Measurements from ENCODE around the gene NCK1.
"Not testable (repeated sequence)": the region's sequence is repeated elsewhere in the genome, so short reads cannot be mapped to it uniquely, and the experiment has no call there.

The NCK1 gene

DNA sequence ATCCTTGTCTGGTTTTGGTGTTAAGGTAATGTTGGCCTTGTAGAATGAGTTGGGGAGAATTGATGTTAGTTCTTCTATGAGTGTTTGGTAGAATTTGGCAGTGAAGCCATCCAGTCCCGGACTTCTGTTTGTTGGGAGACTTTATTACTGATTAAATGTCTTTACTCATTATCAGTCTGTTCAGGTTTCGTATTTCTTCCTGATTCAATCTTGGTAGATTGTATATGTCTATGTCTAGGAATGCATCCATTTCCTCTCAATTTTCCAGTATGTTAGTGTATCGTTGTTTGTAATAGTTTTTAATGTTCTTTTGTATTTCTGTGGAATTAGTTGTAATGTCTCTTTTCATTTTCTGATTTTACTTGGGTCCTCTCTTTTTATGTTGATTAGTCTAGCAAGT is 39.4 kb downstream of the NCK1 start:
- ATAC-seq (replicated peaks; ENCODE audit: extremely low read depth, poor library complexity, severe bottlenecking) (no peak), DNase-seq (ENCODE audit: low spot score in 2 of 2) (no peak)
- Mint-ChIP-seq H3K4me3 (peak overlapping the region; percentile 58), H3K9me3 (peaks cover 5% of the 10 kb centered on the region), H3K27ac (ENCODE audit: low read depth) (peak overlapping the region; percentile 86), H3K36me3 (ENCODE audit: insufficient read depth) (peaks cover 5% of the 10 kb centered on the region), H3K27me3 (no peaks in the 10 kb centered on the region), H3K4me1 (peaks cover 65% of the 10 kb centered on the region)

DNA sequence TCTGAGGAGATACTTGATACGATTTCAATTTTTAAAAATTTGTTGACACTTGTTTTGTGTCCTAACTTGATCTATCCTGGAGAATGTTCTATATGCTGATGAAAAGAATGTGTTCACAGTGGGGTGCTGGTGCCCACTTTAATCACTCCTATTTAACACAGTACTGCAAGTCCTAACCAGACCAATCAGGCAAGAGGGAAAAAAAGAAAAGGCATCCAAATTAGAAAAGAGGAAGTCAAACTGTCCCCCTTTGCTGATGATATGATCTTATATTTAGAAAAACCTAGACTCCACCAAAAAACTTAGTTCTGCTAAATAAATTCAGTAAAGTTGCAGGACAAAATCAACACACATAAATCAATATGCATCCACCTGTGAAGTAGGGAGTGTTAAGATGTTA is 40.5 kb downstream of the NCK1 start:
- not testable (repeated sequence) for H3K36me3 Mint-ChIP-seq (ENCODE audit: insufficient read depth); H3K27me3 Mint-ChIP-seq; DNase-seq (ENCODE audit: low spot score in 2 of 2); H3K9me3 Mint-ChIP-seq; H3K4me3 Mint-ChIP-seq; ATAC-seq (replicated peaks; ENCODE audit: extremely low read depth, poor library complexity, severe bottlenecking)
- Mint-ChIP-seq H3K4me1 (peaks cover 75% of the 10 kb centered on the region), H3K27ac (ENCODE audit: low read depth) (peak overlapping the region; percentile 56)

- peaks cover 81% of the 10 kb centered on the region for H3K4me1 Mint-ChIP-seq
- no peak for ATAC-seq (replicated peaks; ENCODE audit: extremely low read depth, poor library complexity, severe bottlenecking)
- H3K9me3 Mint-ChIP-seq, result peaks cover 5% of the 10 kb centered on the region
- no peaks in the 10 kb centered on the region for H3K27me3 Mint-ChIP-seq
- H3K36me3 Mint-ChIP-seq (ENCODE audit: insufficient read depth), result peaks cover 9% of the 10 kb centered on the region
- no peak overlapping the region for H3K4me3 Mint-ChIP-seq
- H3K27ac Mint-ChIP-seq (ENCODE audit: low read depth), result no peak overlapping the region
- DNase-seq (ENCODE audit: low spot score in 2 of 2), result no peak
These were observed 41.9 kb downstream of the NCK1 start for GRCh38 chr3:136903899-136904298.

DNA sequence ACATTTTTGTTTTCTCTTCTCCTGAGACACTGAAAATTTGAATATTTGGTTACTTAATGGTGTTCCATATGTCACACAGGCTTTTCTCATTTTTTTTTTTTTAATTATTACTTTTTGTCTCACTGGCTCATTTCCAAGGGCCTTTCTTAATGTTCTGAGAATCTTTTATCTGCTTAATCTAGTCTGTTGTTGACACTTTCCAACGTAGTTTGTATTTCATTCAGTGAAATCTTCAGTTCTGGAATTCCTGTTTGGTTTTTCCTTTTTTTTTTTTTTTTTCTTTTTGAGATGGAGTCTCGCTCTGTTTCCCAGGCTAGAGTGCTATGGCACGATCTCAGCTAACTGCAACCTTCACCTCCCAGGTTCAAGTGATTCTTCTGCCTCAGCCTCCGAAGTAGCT is 42.7 kb downstream of the NCK1 start:
- Mint-ChIP-seq H3K27ac (ENCODE audit: low read depth) (no peak overlapping the region), H3K9me3 (peaks cover 5% of the 10 kb centered on the region), H3K27me3 (no peaks in the 10 kb centered on the region), H3K36me3 (ENCODE audit: insufficient read depth) (peaks cover 8% of the 10 kb centered on the region), H3K4me1 (peaks cover 81% of the 10 kb centered on the region), H3K4me3 (no peak overlapping the region)
- DNase-seq (ENCODE audit: low spot score in 2 of 2) (no peak), ATAC-seq (replicated peaks; ENCODE audit: extremely low read depth, poor library complexity, severe bottlenecking) (no peak)

DNA sequence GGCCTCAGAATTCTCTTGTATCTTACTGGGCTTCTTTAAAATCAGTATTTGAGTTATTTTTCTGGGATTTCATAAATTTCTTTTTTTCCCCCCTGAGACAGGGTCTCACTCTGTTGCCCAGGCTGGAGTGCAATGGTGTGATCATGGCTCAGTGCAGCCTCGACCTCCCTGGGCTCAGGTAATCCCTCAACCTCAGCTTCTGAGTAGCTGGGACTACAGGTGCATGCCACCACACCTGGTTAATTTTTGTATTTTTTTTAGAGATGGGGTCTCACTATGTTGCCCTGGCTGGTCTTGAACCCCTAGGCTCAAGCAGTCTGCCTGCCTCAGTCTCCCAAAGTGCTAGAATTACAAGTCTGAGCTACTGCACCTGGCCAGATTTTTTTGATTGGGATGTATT is 43.5 kb downstream of the NCK1 start:
- peak overlapping the region; percentile 40 for H3K4me3 Mint-ChIP-seq
- H3K36me3 Mint-ChIP-seq (ENCODE audit: insufficient read depth), result peaks cover 8% of the 10 kb centered on the region
- no peak for DNase-seq (ENCODE audit: low spot score in 2 of 2)
- no peak for ATAC-seq (replicated peaks; ENCODE audit: extremely low read depth, poor library complexity, severe bottlenecking)
- H3K27ac Mint-ChIP-seq (ENCODE audit: low read depth), result peak overlapping the region; percentile 88
- peaks cover 5% of the 10 kb centered on the region for H3K9me3 Mint-ChIP-seq
- peaks cover 80% of the 10 kb centered on the region for H3K4me1 Mint-ChIP-seq
- no peaks in the 10 kb centered on the region for H3K27me3 Mint-ChIP-seq

DNA sequence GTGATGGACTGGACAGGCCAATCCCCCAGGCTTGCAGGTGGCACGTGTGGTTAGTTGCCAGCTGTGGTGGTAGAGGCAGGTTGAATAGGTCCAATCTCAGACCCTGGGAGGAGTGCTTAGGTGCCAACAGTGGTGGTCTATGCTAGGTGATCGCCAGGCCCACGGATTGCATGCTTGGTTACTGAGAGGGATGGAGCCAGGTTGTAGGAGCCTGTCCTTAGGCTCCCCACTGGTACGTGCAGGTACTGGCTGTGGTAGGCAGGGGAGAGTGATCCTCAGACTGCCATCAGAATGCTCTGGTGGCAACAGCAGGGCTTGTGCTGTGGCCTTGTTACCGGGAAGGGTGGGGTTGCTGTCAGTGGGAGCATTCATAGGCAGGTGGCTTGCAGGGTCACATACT is 44.7 kb downstream of the NCK1 start:
- Mint-ChIP-seq H3K27ac (ENCODE audit: low read depth) (peak overlapping the region; percentile 88), H3K4me3 (peak overlapping the region; percentile 40), H3K4me1 (peaks cover 79% of the 10 kb centered on the region), H3K36me3 (ENCODE audit: insufficient read depth) (peaks cover 8% of the 10 kb centered on the region), H3K9me3 (peaks cover 5% of the 10 kb centered on the region), H3K27me3 (no peaks in the 10 kb centered on the region)
- DNase-seq (ENCODE audit: low spot score in 2 of 2) (no peak), ATAC-seq (replicated peaks; ENCODE audit: extremely low read depth, poor library complexity, severe bottlenecking) (no peak)

GRCh38 chr3:136908297-136908696 is 46.3 kb downstream of the NCK1 start:
- H3K27me3 Mint-ChIP-seq, result no peaks in the 10 kb centered on the region
- peaks cover 12% of the 10 kb centered on the region for H3K36me3 Mint-ChIP-seq (ENCODE audit: insufficient read depth)
- H3K4me1 Mint-ChIP-seq, result peaks cover 79% of the 10 kb centered on the region
- DNase-seq (ENCODE audit: low spot score in 2 of 2) (no peak), ATAC-seq (replicated peaks; ENCODE audit: extremely low read depth, poor library complexity, severe bottlenecking) (no peak)
- no peak overlapping the region for H3K4me3 Mint-ChIP-seq
- peak overlapping the region; percentile 88 for H3K27ac Mint-ChIP-seq (ENCODE audit: low read depth)
- H3K9me3 Mint-ChIP-seq, result peaks cover 5% of the 10 kb centered on the region

GRCh38 chr3:136909187-136909586 is 47.2 kb downstream of the NCK1 start:
- Mint-ChIP-seq H3K4me3 (peak overlapping the region; percentile 60), H3K36me3 (ENCODE audit: insufficient read depth) (peaks cover 15% of the 10 kb centered on the region), H3K4me1 (peaks cover 74% of the 10 kb centered on the region), H3K9me3 (no peaks in the 10 kb centered on the region), H3K27me3 (no peaks in the 10 kb centered on the region), H3K27ac (ENCODE audit: low read depth) (peak overlapping the region; percentile 88)
- ATAC-seq (replicated peaks; ENCODE audit: extremely low read depth, poor library complexity, severe bottlenecking) (peak; percentile 59), DNase-seq (ENCODE audit: low spot score in 2 of 2) (no peak)

- H3K9me3 Mint-ChIP-seq, result no peaks in the 10 kb centered on the region
- peak overlapping the region; percentile 88 for H3K27ac Mint-ChIP-seq (ENCODE audit: low read depth)
- H3K4me3 Mint-ChIP-seq, result no peak overlapping the region
- ATAC-seq (replicated peaks; ENCODE audit: extremely low read depth, poor library complexity, severe bottlenecking), result no peak
- H3K36me3 Mint-ChIP-seq (ENCODE audit: insufficient read depth), result peaks cover 20% of the 10 kb centered on the region
- no peaks in the 10 kb centered on the region for H3K27me3 Mint-ChIP-seq
- no peak for DNase-seq (ENCODE audit: low spot score in 2 of 2)
- H3K4me1 Mint-ChIP-seq, result peaks cover 86% of the 10 kb centered on the region
These were observed 48.7 kb downstream of the NCK1 start for GRCh38 chr3:136910697-136911096.

DNA sequence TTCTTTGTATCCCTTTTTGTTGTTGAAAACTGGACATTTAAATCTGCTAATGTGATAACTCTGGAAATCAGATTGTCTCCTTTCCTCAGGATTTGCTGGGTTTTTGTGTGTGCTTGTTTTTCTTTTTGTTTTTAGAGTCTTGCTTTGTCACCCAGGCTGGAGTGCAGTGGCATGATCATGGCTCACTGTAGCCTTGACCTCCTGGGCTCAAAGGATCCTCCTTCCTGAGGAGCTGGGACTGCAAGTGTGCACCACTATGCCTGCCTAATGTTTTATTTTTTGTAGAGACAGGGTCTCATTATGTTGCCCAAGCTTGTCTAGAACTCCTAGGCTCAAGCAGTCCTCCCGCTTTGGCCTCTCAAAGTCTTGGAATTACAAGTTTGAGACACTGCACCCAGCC is 51.2 kb downstream of the NCK1 start:
- peaks cover 87% of the 10 kb centered on the region for H3K4me1 Mint-ChIP-seq
- peak overlapping the region; percentile 88 for H3K27ac Mint-ChIP-seq (ENCODE audit: low read depth)
- no peak overlapping the region for H3K4me3 Mint-ChIP-seq

GRCh38 chr3:136914739-136915138 is 52.7 kb downstream of the NCK1 start:
- Mint-ChIP-seq H3K4me1 (peaks cover 81% of the 10 kb centered on the region), H3K4me3 (peak overlapping the region; percentile 3)

More for the DNA sequence above, 51.2 kb downstream of the NCK1 start:
- no peaks in the 10 kb centered on the region for H3K27me3 Mint-ChIP-seq
- peaks cover 13% of the 10 kb centered on the region for H3K36me3 Mint-ChIP-seq (ENCODE audit: insufficient read depth)
- ATAC-seq (replicated peaks; ENCODE audit: extremely low read depth, poor library complexity, severe bottlenecking) (no peak), DNase-seq (ENCODE audit: low spot score in 2 of 2) (no peak)
- H3K9me3 Mint-ChIP-seq, result no peaks in the 10 kb centered on the region

GRCh38 chr3:136916223-136916622 is 54.2 kb downstream of the NCK1 start:
- DNase-seq (ENCODE audit: low spot score in 2 of 2), result no peak
- H3K27me3 Mint-ChIP-seq, result no peaks in the 10 kb centered on the region
- no peak overlapping the region for H3K4me3 Mint-ChIP-seq
- peak overlapping the region; percentile 98 for H3K27ac Mint-ChIP-seq (ENCODE audit: low read depth)
- no peak for ATAC-seq (replicated peaks; ENCODE audit: extremely low read depth, poor library complexity, severe bottlenecking)
- H3K4me1 Mint-ChIP-seq, result peaks cover 73% of the 10 kb centered on the region
- no peaks in the 10 kb centered on the region for H3K9me3 Mint-ChIP-seq
- peaks cover 15% of the 10 kb centered on the region for H3K36me3 Mint-ChIP-seq (ENCODE audit: insufficient read depth)

More at GRCh38 chr3:136914739-136915138, 52.7 kb downstream of the NCK1 start:
- no peak for DNase-seq (ENCODE audit: low spot score in 2 of 2)
- Mint-ChIP-seq H3K9me3 (no peaks in the 10 kb centered on the region), H3K27ac (ENCODE audit: low read depth) (peak overlapping the region; percentile 98), H3K27me3 (no peaks in the 10 kb centered on the region), H3K36me3 (ENCODE audit: insufficient read depth) (peaks cover 15% of the 10 kb centered on the region)
- ATAC-seq (replicated peaks; ENCODE audit: extremely low read depth, poor library complexity, severe bottlenecking), result no peak

DNA sequence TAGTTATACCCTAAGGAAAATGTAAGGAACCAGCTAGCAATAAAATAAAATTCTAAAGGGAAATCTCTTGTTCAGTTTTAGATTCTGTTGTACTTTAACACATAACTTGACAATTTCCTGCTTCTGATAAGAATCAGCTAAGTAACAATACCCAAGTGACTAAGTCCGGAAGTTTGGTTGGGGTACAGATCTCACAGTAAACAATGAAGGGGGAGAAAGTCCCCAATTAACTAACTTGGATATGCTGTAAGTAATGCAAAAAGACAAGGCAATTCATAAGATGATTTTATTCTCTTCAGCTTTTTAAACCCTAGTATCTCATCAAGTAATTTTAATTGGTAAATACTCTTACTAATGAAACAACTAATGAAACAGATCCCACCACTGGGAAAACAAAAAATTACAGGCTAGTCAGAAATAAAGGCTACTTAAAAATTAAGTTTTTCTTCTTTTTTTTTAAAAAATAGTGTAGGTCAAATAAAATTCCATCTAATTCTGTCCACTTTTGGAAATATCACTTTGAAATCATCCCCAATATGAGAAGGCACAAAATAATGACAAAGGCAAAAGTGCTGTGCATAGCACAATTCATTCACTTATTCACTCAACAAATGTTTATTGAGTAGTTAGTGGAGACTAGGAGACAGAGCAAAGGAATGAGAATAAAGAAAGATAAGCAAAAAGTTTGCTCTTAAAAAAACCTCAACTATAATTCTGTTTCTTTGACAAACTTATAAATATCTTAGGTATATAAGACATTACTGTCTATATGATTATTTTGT is 58.0 kb downstream of the NCK1 start:
- peaks cover 75% of the 10 kb centered on the region for H3K4me1 Mint-ChIP-seq
- H3K27ac Mint-ChIP-seq (ENCODE audit: low read depth), result peak overlapping the region; percentile 98
- DNase-seq (ENCODE audit: low spot score in 2 of 2), result peak in 1 of 2 donors; percentile 22
- peak; percentile 92 for ATAC-seq (replicated peaks; ENCODE audit: extremely low read depth, poor library complexity, severe bottlenecking)
- H3K4me3 Mint-ChIP-seq, result peak overlapping the region; percentile 34
- no peaks in the 10 kb centered on the region for H3K9me3 Mint-ChIP-seq
- H3K27me3 Mint-ChIP-seq, result no peaks in the 10 kb centered on the region
- peaks cover 13% of the 10 kb centered on the region for H3K36me3 Mint-ChIP-seq (ENCODE audit: insufficient read depth)
